ENCODE measurements around the gene UBAP2. TPM values are rescaled to one million over a fixed set of nuclear protein-coding genes. Genes with fewer than 3 reads are reported as not detected.

UBAP2 gene
- total RNA-seq, result 16.2 and 19.6 TPM in 2 replicates

GRCh38 chr9:34048727-34049629, at the start of gene UBAP2:
Gene UBAP2, minus strand, starts transcription at chr9:34048887. Its CDS starts 31,739 bp downstream, at chr9:34017148.

Other genes with a start within 250 kb of the UBAP2 start
- gene UBE2R2, start 231.7 kb downstream of the UBAP2 start, total RNA-seq, result 18.7 and 28.2 TPM in 2 replicates
- 9.4 and 11.5 TPM in 2 replicates for gene DCAF12, start 77.8 kb upstream of the UBAP2 start, total RNA-seq
- gene UBAP1, start 130.2 kb upstream of the UBAP2 start, total RNA-seq, result 26.5 and 39.0 TPM in 2 replicates

Data from smooth muscle cell of trachea (primary cell).